ENCODE results near the gene RNF111. TPM values are rescaled to one million over a fixed set of nuclear protein-coding genes. Genes with fewer than 3 reads are reported as not detected.

Gene RNF111
- total RNA-seq, 1 experiment from 2014 or later, result 22.4 TPM

GRCh38 chr15:58957101-58957973 lies 30.1 kb upstream of the RNF111 start:
- POLR2A ChIA-PET, result no interaction called here
- peak; percentile 97 for ATAC-seq

GRCh38 chr15:58958811-58959210 lies 28.7 kb upstream of the RNF111 start:
- Mint-ChIP-seq H3K36me3 (no peaks in the 10 kb centered on the region), H3K9me3 (no peaks in the 10 kb centered on the region), H3K27ac (no peak overlapping the region), H3K4me3 (no peak overlapping the region), H3K27me3 (ENCODE audit: low read depth) (no peaks in the 10 kb centered on the region; the same call in 1 of the 2 replicates), H3K4me1 (no peaks in the 10 kb centered on the region)
- DNase-seq (ENCODE audit: low spot score) (no peak), ATAC-seq (no peak)
- ChIA-PET POLR2A (no interaction called here), CTCF (interaction anchor here (0.6 kb wide), 2 partner anchors 18 to 21 kb away, joined by 3 to 5 read pairs; no protein-coding TSS in a partner anchor)
- TF ChIP-seq ZNF425 (CRISPR knock-in tag; conservative IDR thresholded peaks at IDR 0.05) (no peak), TCF7 (CRISPR knock-in tag; IDR thresholded peaks at IDR 0.05; ENCODE audit: low read depth) (no peak), CDX4 (CRISPR knock-in tag; IDR thresholded peaks at IDR 0.05; ENCODE audit: borderline replicate concordance) (no peak), USF1 (CRISPR knock-in tag; IDR thresholded peaks at IDR 0.05) (no peak), MXD4 (CRISPR knock-in tag; IDR thresholded peaks at IDR 0.05; ENCODE audit: borderline replicate concordance) (no peak), ZNF671 (CRISPR knock-in tag; IDR thresholded peaks at IDR 0.05) (no peak), ZNF232 (CRISPR knock-in tag; IDR thresholded peaks at IDR 0.05) (no peak), ELF4 (CRISPR knock-in tag; IDR thresholded peaks at IDR 0.05; ENCODE audit: low read depth) (no peak), NFYB (CRISPR knock-in tag; conservative IDR thresholded peaks at IDR 0.05; ENCODE audit: low read depth) (no peak), SOX15 (CRISPR knock-in tag; IDR thresholded peaks at IDR 0.05) (no peak), MYBL2 (CRISPR knock-in tag; IDR thresholded peaks at IDR 0.05) (no peak), JUN (CRISPR knock-in tag; IDR thresholded peaks at IDR 0.05) (no peak), GABPB1 (CRISPR knock-in tag; IDR thresholded peaks at IDR 0.05) (no peak), NR3C1 (CRISPR knock-in tag; conservative IDR thresholded peaks at IDR 0.05; ENCODE audit: low read depth) (no peak), RELA (CRISPR knock-in tag; IDR thresholded peaks at IDR 0.05; ENCODE audit: borderline replicate concordance) (no peak)

More at GRCh38 chr15:58957101-58957973, 30.1 kb upstream of the RNF111 start:
- TF ChIP-seq CTCF (IDR thresholded peaks at IDR 0.05) (peak; percentile 62), ZNF532 (CRISPR knock-in tag; IDR thresholded peaks at IDR 0.05; ENCODE audit: borderline replicate concordance) (no peak)
- CTCF ChIA-PET, result interaction anchor here (0.9 to 1.6 kb wide), 2 partner anchors 16 to 572 kb away, joined by 3 read pairs; no protein-coding TSS in a partner anchor
- no peak overlapping the region for H3K4me3 Mint-ChIP-seq
- no peaks in the 10 kb centered on the region for H3K9me3 Mint-ChIP-seq
- DNase-seq (ENCODE audit: low spot score), result peak; percentile 63
- H3K36me3 Mint-ChIP-seq, result no peaks in the 10 kb centered on the region
- H3K27ac Mint-ChIP-seq, result no peak overlapping the region
- H3K4me1 Mint-ChIP-seq, result peaks cover 3% of the 10 kb centered on the region; the same call in 1 of the 2 replicates
- H3K27me3 Mint-ChIP-seq (ENCODE audit: low read depth), result no peaks in the 10 kb centered on the region; the same call in 1 of the 2 replicates

All from WTC11 (cell line).